Smooth muscle cell (in vitro differentiated cells): ENCODE data around the gene BORCS5. TPM values are rescaled to one million over a fixed set of nuclear protein-coding genes. Genes with fewer than 3 reads are reported as not detected.

Source experiments
- DNase-seq: peaks from one replicate; lab custom pipeline; 2025; ENCODE audit not compliant: unreplicated experiment; lab: John Stamatoyannopoulos, UW
- H2AFZ ChIP-seq: fragments of 200-600 bp; sonication (generic); 2 replicates; pipeline ENCODE4 v1.6.0; 2016; ENCODE audit warnings: antibody characterized with exemption, low read depth, mild to moderate bottlenecking
- H3F3A ChIP-seq: fragments of 200-600 bp; sonication (generic); 2 replicates; pipeline ENCODE4 v1.6.0; 2017; ENCODE audit warnings: antibody characterized with exemption, low read depth
- H3K27ac ChIP-seq: fragments of 200-600 bp; sonication (generic); 2 replicates; pipeline ENCODE4 v1.5.1; 2016; ENCODE audit warnings: low read depth, mild to moderate bottlenecking
- H3K27me3 ChIP-seq: fragments of 200-600 bp; sonication (generic); 2 replicates; pipeline ENCODE4 v1.6.1; 2016; ENCODE audit warnings: low read depth, mild to moderate bottlenecking
- H3K36me3 ChIP-seq: fragments of 200-600 bp; sonication (generic); 2 replicates; pipeline ENCODE4 v1.5.1; 2016; ENCODE audit warnings: low read depth
- H3K4me1 ChIP-seq: fragments of 200-600 bp; sonication (generic); 2 replicates; pipeline ENCODE4 v1.5.1; 2016; ENCODE audit warnings: low read depth
- H3K4me2 ChIP-seq: fragments of 200-600 bp; sonication (generic); 2 replicates; pipeline ENCODE4 v1.6.0; 2016; ENCODE audit warnings: mild to moderate bottlenecking
- H3K4me3 ChIP-seq: fragments of 200-600 bp; sonication (generic); 2 replicates; pipeline ENCODE4 v1.5.1; 2016; ENCODE audit warnings: mild to moderate bottlenecking
- H3K79me2 ChIP-seq: fragments of 200-600 bp; sonication (generic); 2 replicates; pipeline ENCODE4 v1.6.0; 2016; ENCODE audit warnings: low read depth, mild to moderate bottlenecking
- H3K9ac ChIP-seq: fragments of 200-600 bp; sonication (generic); 2 replicates; pipeline ENCODE4 v1.6.0; 2016; ENCODE audit warnings: low read depth
- H3K9me3 ChIP-seq: fragments of 200-600 bp; sonication (generic); replicated peaks from 2 replicates; pipeline ENCODE4 v1.5.1; 2016; ENCODE audit warnings: low read depth
- H4K20me1 ChIP-seq: fragments of 200-600 bp; sonication (generic); 2 replicates; pipeline ENCODE4 v1.6.0; 2016; ENCODE audit warnings: low read depth
- CTCF ChIP-seq: fragments of 200-600 bp; sonication (generic); IDR thresholded peaks from 2 replicates; pipeline ENCODE4 v1.5.1; 2017; ENCODE audit warnings: borderline replicate concordance, mild to moderate bottlenecking, antibody characterized with exemption; ENCODE audit not compliant: insufficient read depth, poor library complexity, severe bottlenecking
- WGBS: methylation state at CpG from one replicate; pipeline ENCODE4 v1.1.7; 2016; ENCODE audit warnings: low lambda C conversion rate; 5-methylcytosine and 5-hydroxymethylcytosine counted together
- polyA plus RNA-seq: library from polyadenylated mRNA; unstranded; fragments of >200 nt; fragmentation: Nextera tagmentation; extraction: Ambion mirVana; gene quantifications from 2 replicates; pipeline ENCODE4 v1.2.1, GENCODE V29; 2016
- total RNA-seq: library from RNA; depleted of rRNA; stranded (reverse); fragments of >200 nt; gene quantifications from 2 replicates; pipeline ENCODE4 v1.2.3, GENCODE V29; 2014

The BORCS5 gene
- total and polyA plus RNA-seq, 2 experiments from 2014 or later, result 11.2 to 11.7 TPM

- WGBS, result 96% methylated on average over 2 of the region's 2 CpGs
- Histone ChIP-seq H3K27me3 (no peaks in the 10 kb centered on the region), H3K4me1 (no peaks in the 10 kb centered on the region), H3K36me3 (no peaks in the 10 kb centered on the region), H4K20me1 (no peaks in the 10 kb centered on the region), H3F3A (no peaks in the 10 kb centered on the region), H3K79me2 (no peaks in the 10 kb centered on the region), H3K27ac (no peak overlapping the region), H2AFZ (no peak overlapping the region), H3K4me2 (no peak overlapping the region), H3K9me3 (peaks cover 13% of the 10 kb centered on the region), H3K9ac (no peak overlapping the region), H3K4me3 (no peak overlapping the region)
- no peak for TF ChIP-seq CTCF
- no peak for DNase-seq
These were observed 71.2 kb downstream of the BORCS5 start for GRCh38 chr12:12428047-12428446.

GRCh38 chr12:12428961-12429657 lies 72.2 kb downstream of the BORCS5 start:
- TF ChIP-seq CTCF, result no peak
- DNase-seq, result no peak
- H3K4me3 ChIP-seq, result no peak overlapping the region
- WGBS, result 67% methylated on average over 7 of the region's 7 CpGs
- H3K27ac ChIP-seq, result peak overlapping the region; percentile 73
- H3K4me1 ChIP-seq, result no peaks in the 10 kb centered on the region
- no peaks in the 10 kb centered on the region for H3K36me3 ChIP-seq
- H3K9me3 ChIP-seq, result peaks cover 2% of the 10 kb centered on the region
- no peaks in the 10 kb centered on the region for H3K27me3 ChIP-seq
- no peaks in the 10 kb centered on the region for H4K20me1 ChIP-seq
- H3F3A ChIP-seq, result no peaks in the 10 kb centered on the region
- H3K79me2 ChIP-seq, result no peaks in the 10 kb centered on the region
- no peak overlapping the region for H2AFZ ChIP-seq
- no peak overlapping the region for H3K9ac ChIP-seq
- no peak overlapping the region for H3K4me2 ChIP-seq

- H3K27ac ChIP-seq, result no peak overlapping the region
- DNase-seq, result no peak
These were observed 75.5 kb downstream of the BORCS5 start for GRCh38 chr12:12432364-12432763.

More at GRCh38 chr12:12432364-12432763, 75.5 kb downstream of the BORCS5 start:
- H3K36me3 ChIP-seq, result no peaks in the 10 kb centered on the region
- no peaks in the 10 kb centered on the region for H3K27me3 ChIP-seq
- H4K20me1 ChIP-seq, result no peaks in the 10 kb centered on the region
- H3K4me1 ChIP-seq, result no peaks in the 10 kb centered on the region
- no peak overlapping the region for H2AFZ ChIP-seq
- TF ChIP-seq CTCF, result no peak
- H3K9me3 ChIP-seq, result no peaks in the 10 kb centered on the region
- no peak overlapping the region for H3K4me3 ChIP-seq
- H3K4me2 ChIP-seq, result no peak overlapping the region
- H3K9ac ChIP-seq, result no peak overlapping the region
- H3K79me2 ChIP-seq, result no peaks in the 10 kb centered on the region
- H3F3A ChIP-seq, result no peaks in the 10 kb centered on the region
